ENCODE results near the gene GPR6.

Gene GPR6

DNA sequence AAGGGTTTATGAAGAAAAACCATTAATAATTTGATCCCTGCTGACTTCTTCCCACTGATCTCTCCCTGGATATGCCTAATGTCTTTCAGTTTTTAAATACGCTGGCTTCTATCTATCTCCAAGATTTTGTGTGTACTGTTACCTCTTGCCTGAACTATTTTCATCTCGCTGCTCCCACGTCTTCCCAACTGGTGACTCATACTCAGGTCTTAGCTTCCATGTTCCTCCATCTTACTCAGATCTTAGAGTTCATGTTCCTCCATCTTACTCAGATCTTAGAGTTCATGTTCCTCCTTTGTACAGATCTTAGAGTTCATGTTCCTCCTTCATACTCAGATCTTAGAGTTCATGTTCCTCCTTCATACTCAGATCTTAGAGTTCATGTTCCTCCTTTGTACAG, 21.6 kb downstream of the GPR6 start:
- no peak for DNase-seq (ENCODE audit: low spot score)

- no peak for DNase-seq (ENCODE audit: low spot score)
Measured at GRCh38 chr6:110002676-110003075, 24.6 kb downstream of the GPR6 start.

DNA sequence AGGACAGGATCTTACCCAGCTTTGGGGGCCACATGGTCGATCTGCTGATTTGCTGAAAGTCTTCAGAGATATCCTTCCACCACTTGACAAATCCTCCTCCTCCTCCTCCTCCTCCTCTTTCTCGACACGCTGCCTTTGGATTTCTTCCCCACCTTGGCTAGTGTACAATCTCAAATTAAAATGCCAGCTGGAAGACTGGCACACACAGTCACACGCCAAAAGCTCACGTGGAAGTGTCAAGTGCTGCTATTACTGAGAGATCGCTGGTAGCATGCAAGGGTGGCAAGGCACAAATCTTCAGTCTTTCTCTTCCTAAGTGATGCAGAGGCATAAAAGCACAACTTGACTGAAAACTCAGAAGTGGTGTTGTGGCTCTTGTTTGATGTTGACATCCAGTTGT, 35.3 kb downstream of the GPR6 start:
- no peak for DNase-seq (ENCODE audit: low spot score)

- DNase-seq (ENCODE audit: low spot score): no peak
Measured at GRCh38 chr6:110015206-110015605, 37.1 kb downstream of the GPR6 start.

- DNase-seq (ENCODE audit: low spot score): no peak
Measured at GRCh38 chr6:110017306-110017705, 39.2 kb downstream of the GPR6 start.

DNA sequence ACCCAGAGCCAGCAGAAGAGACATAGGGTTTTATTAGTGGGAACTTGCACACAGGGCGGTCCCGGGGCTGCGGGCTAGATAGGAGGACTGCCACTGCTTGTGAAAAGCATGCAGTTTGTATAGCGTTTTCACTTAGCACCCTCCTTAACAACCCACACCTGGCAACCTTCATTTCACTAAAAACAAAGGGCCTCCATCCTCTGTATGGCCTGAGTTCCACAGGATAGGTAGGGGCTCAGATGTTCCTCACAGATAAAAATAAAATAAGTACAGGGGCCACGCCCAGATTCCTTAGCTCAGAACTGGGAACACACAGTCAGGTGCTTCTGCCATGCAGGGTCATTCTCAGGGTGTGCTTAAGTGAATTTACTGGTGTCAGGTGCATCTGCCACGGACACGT, 39.8 kb downstream of the GPR6 start:
- no peak for DNase-seq (ENCODE audit: low spot score)

DNA sequence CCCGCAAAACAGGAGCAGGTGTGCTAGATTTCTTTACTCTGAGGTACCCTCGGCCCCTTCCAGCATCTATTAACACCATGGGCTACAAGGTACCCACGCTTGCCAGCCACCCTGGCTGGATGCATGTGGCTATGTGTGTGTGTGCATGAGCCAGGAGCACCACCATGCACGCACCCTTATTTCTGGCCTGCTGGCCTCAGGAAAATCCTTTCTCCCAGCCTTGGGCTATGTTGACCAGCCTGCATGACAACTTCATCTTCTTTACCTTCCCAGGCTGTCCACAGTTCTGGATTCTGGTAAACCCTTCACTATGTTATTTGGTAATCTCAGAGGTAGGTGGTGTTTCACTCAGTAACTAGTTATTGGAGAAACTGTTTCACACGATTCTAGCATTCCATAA, 40.4 kb downstream of the GPR6 start:
- DNase-seq (ENCODE audit: low spot score): no peak

GRCh38 chr6:110020888-110021287, 42.8 kb downstream of the GPR6 start:
- no peak for DNase-seq (ENCODE audit: low spot score)

- DNase-seq (ENCODE audit: low spot score): no peak
Measured at GRCh38 chr6:110029144-110029543, 51.0 kb downstream of the GPR6 start.
